H1 (cell line): ENCODE measurements around the gene MECR. TPM values are rescaled to one million over a fixed set of nuclear protein-coding genes. Genes with fewer than 3 reads are reported as not detected.

ENCODE experiments used
- CTCF ChIA-PET: fragments of 300-600 bp; sonication (Branson Sonifier 250); formaldehyde crosslinking; loops from one replicate; lab custom pipeline; 2021; ENCODE audit not compliant: partially characterized antibody; lab: Charles Lee
- POLR2A ChIA-PET: fragments of 300-600 bp; sonication (Branson Sonifier 250); formaldehyde crosslinking; loops from one replicate; lab custom pipeline; 2021; ENCODE audit warnings: inconsistent platforms; ENCODE audit not compliant: partially characterized antibody; lab: Charles Lee
- DNase-seq, 2 experiments: peaks; one replicate each; pipeline versions ENCODE4 v3.0.0 to v3.0.0-alpha.2; 2010 to 2022; ENCODE audit warnings: low spot score in 2 of 2, low read depth in 1 of 2, mixed read lengths in 1 of 2
- FAIRE-seq: peaks from 2 replicates; lab custom pipeline; 2011; peaks lifted over from hg19 to GRCh38; lab: Jason Lieb, UNC
- H2AFZ ChIP-seq: 2 replicates; pipeline ENCODE4 v1.8.1; 2012; ENCODE audit warnings: low read length, inconsistent platforms
- H2AK5ac ChIP-seq: 2 replicates; pipeline ENCODE4 v1.6.1; 2013; ENCODE audit warnings: low read depth, low read length
- H2BK120ac ChIP-seq: replicated peaks from 2 replicates; pipeline ENCODE3; 2013; ENCODE audit warnings: low read depth, low read length, inconsistent platforms
- H2BK12ac ChIP-seq: 2 replicates; pipeline ENCODE4 v1.6.1; 2013; ENCODE audit warnings: low read depth, low read length
- H2BK15ac ChIP-seq: 2 replicates; pipeline ENCODE4 v1.6.1; 2013; ENCODE audit warnings: low read length
- H2BK20ac ChIP-seq: 2 replicates; pipeline ENCODE4 v1.6.1; 2013; ENCODE audit warnings: low read length
- H2BK5ac ChIP-seq: 2 replicates; pipeline ENCODE4 v1.6.1; 2013; ENCODE audit warnings: low read depth, low read length
- H3K14ac ChIP-seq: 2 replicates; pipeline ENCODE4 v1.6.1; 2013; ENCODE audit warnings: inconsistent platforms; ENCODE audit not compliant: insufficient read length
- H3K18ac ChIP-seq: 2 replicates; pipeline ENCODE4 v1.6.1; 2013; ENCODE audit warnings: low read length; ENCODE audit errors: extremely low read depth
- H3K23ac ChIP-seq: 2 replicates; pipeline ENCODE4 v1.6.1; 2013; ENCODE audit warnings: inconsistent platforms; ENCODE audit not compliant: insufficient read length
- H3K23me2 ChIP-seq: 2 replicates; pipeline ENCODE4 v1.6.1; 2013; ENCODE audit warnings: low read depth, low read length
- H3K27ac ChIP-seq: 2 replicates; pipeline ENCODE4 v1.6.1; 2011; ENCODE audit warnings: low read depth, low read length, inconsistent platforms
- H3K27me3 ChIP-seq, 4 experiments: replicated peaks in 1 of 4; 1 replicate in 1 of 4; 2 replicates in 3 of 4; pipeline versions ENCODE4 v1.6.1 to v1.8.1; 2011 to 2013; ENCODE audit warnings: low read length in 3 of 4, mild to moderate bottlenecking in 3 of 4, inconsistent platforms in 2 of 4, mixed read lengths in 2 of 4, moderate library complexity in 1 of 4; ENCODE audit not compliant: control insufficient read depth in 3 of 4, insufficient read depth in 3 of 4; ENCODE audit errors: extremely low read depth in 1 of 4
- H3K36me3 ChIP-seq, 4 experiments: 2 replicates each; pipeline versions ENCODE4 v1.6.1 to v1.8.1; 2011 to 2013; ENCODE audit warnings: mild to moderate bottlenecking in 4 of 4, low read length in 3 of 4, moderate library complexity in 2 of 4, control low read depth in 1 of 4, inconsistent platforms in 1 of 4; ENCODE audit not compliant: insufficient read depth in 4 of 4, control insufficient read depth in 2 of 4
- H3K4ac ChIP-seq: replicated peaks from 2 replicates; pipeline ENCODE3; 2013; ENCODE audit warnings: low read length, low read depth, mixed read lengths, inconsistent platforms; ENCODE audit not compliant: insufficient read length
- H3K4me1 ChIP-seq, 4 experiments: replicated peaks in 1 of 4; 1 replicate in 1 of 4; 2 replicates in 3 of 4; pipeline versions ENCODE4 v1.6.1 to v1.8.1; 2011 to 2013; ENCODE audit warnings: low read length in 3 of 4, inconsistent platforms in 2 of 4, mixed read lengths in 1 of 4; ENCODE audit not compliant: insufficient read depth in 4 of 4, control insufficient read depth in 3 of 4
- H3K4me2 ChIP-seq, 2 experiments: 2 replicates each; pipeline versions ENCODE4 v1.6.1 to v1.8.1; 2011 to 2013; ENCODE audit warnings: low read depth in 2 of 2, low read length in 2 of 2, control low read depth in 1 of 2, inconsistent platforms in 1 of 2, mild to moderate bottlenecking in 1 of 2; ENCODE audit not compliant: insufficient read depth in 1 of 2
- H3K4me3 ChIP-seq, 4 experiments: fragments of 200-600, 300-600 bp in 1 of 4; sonication (generic), shearing (Covaris generic), sonication (Bioruptor Twin) in 1 of 4; 2 replicates each; pipeline versions ENCODE4 v1.5.1 to v1.8.1; 2011 to 2016; ENCODE audit warnings: low read length in 4 of 4, low read depth in 3 of 4, control low read depth in 2 of 4, inconsistent platforms in 2 of 4, mild to moderate bottlenecking in 2 of 4, mixed read lengths in 1 of 4, moderate library complexity in 1 of 4; ENCODE audit not compliant: insufficient read depth in 2 of 4; ENCODE audit errors: extremely low read depth in 1 of 4
- H3K56ac ChIP-seq: replicated peaks from 2 replicates; pipeline ENCODE3; 2013; ENCODE audit warnings: low read depth, mild to moderate bottlenecking, mixed read lengths, low read length, inconsistent platforms; ENCODE audit not compliant: insufficient read length
- H3K79me1 ChIP-seq: 2 replicates; pipeline ENCODE4 v1.6.1; 2013; ENCODE audit warnings: low read depth, low read length, control low read depth
- H3K79me2 ChIP-seq, 2 experiments: 2 replicates each; pipeline versions ENCODE4 v1.6.1 to v1.8.1; 2012 to 2013; ENCODE audit warnings: low read length in 2 of 2, mild to moderate bottlenecking in 2 of 2, inconsistent platforms in 1 of 2; ENCODE audit not compliant: insufficient read depth in 2 of 2, control insufficient read depth in 1 of 2
- H3K9ac ChIP-seq, 4 experiments: replicated peaks in 1 of 4; 1 replicate in 1 of 4; 2 replicates in 3 of 4; pipeline versions ENCODE4 v1.6.1 to v1.8.1; 2011 to 2013; ENCODE audit warnings: low read depth in 3 of 4, low read length in 3 of 4, control low read depth in 2 of 4, mild to moderate bottlenecking in 2 of 4, moderate library complexity in 2 of 4, inconsistent platforms in 1 of 4; ENCODE audit errors: extremely low read depth in 1 of 4
- H3K9me3 ChIP-seq, 2 experiments: 2 replicates each; pipeline versions ENCODE4 v1.6.1 to v1.8.1; 2012 to 2013; ENCODE audit warnings: mild to moderate bottlenecking in 2 of 2, moderate library complexity in 2 of 2, control low read depth in 1 of 2, inconsistent platforms in 1 of 2, low read depth in 1 of 2, low read length in 1 of 2, mixed read lengths in 1 of 2; ENCODE audit not compliant: insufficient read depth in 2 of 2
- H4K20me1 ChIP-seq, 2 experiments: replicated peaks in 1 of 2; 2 replicates each; pipeline versions ENCODE3 to v1.8.1; 2011 to 2013; ENCODE audit warnings: inconsistent platforms in 2 of 2, low read length in 2 of 2, mild to moderate bottlenecking in 1 of 2; ENCODE audit not compliant: insufficient read depth in 2 of 2, control insufficient read depth in 1 of 2
- H4K5ac ChIP-seq: 2 replicates; pipeline ENCODE4 v1.6.1; 2013; ENCODE audit warnings: low read length, low read depth, mixed read lengths, inconsistent platforms; ENCODE audit not compliant: insufficient read length
- H4K8ac ChIP-seq: 2 replicates; pipeline ENCODE4 v1.8.0; 2013; ENCODE audit warnings: mild to moderate bottlenecking, moderate library complexity, low read length, inconsistent platforms; ENCODE audit not compliant: insufficient read depth; ENCODE audit errors: extremely low read depth
- H4K91ac ChIP-seq: replicated peaks from 2 replicates; pipeline ENCODE3; 2013; ENCODE audit warnings: low read length, mixed read lengths, inconsistent platforms; ENCODE audit not compliant: insufficient read length
- CBX5 ChIP-seq: fragments of 300-800, 300-1000 bp; sonication (generic); IDR thresholded peaks from 2 replicates; pipeline ENCODE4 v1.7.1; 2016; ENCODE audit warnings: antibody characterized with exemption, low read length, low read depth
- CHD2 ChIP-seq: IDR thresholded peaks from 2 replicates; pipeline ENCODE4 v1.6.1; 2012; ENCODE audit warnings: low read length, improper control_type of control experiment
- CTBP2 ChIP-seq: IDR thresholded peaks from 2 replicates; pipeline ENCODE4 v1.7.0; 2011; ENCODE audit warnings: borderline replicate concordance, mild to moderate bottlenecking, moderate library complexity, mixed read lengths, low read length; ENCODE audit not compliant: insufficient read depth, insufficient read length
- FOSL1 ChIP-seq: IDR thresholded peaks from 2 replicates; pipeline ENCODE4 v1.6.1; 2011; ENCODE audit warnings: mild to moderate bottlenecking, low read depth, low read length, moderate library complexity; ENCODE audit not compliant: insufficient read depth
- JUND ChIP-seq: IDR thresholded peaks from 2 replicates; pipeline ENCODE4 v1.6.1; 2011; ENCODE audit warnings: mild to moderate bottlenecking, improper control_type of control experiment, low read length
- NRF1 ChIP-seq: IDR thresholded peaks from 2 replicates; pipeline ENCODE4 v1.6.1; 2011; ENCODE audit warnings: mild to moderate bottlenecking, low read depth, low read length, improper control_type of control experiment
- PHF8 ChIP-seq: fragments of 200-600 bp; sonication (generic); conservative IDR thresholded peaks from 2 replicates; pipeline ENCODE4 v1.7.1; 2012; ENCODE audit warnings: low read depth, mild to moderate bottlenecking, inconsistent platforms, low read length, moderate library complexity
- POLR2AphosphoS5 ChIP-seq: IDR thresholded peaks from 2 replicates; pipeline ENCODE4 v1.6.1; 2011; ENCODE audit warnings: low read depth, low read length
- TAF1 ChIP-seq: IDR thresholded peaks from 2 replicates; pipeline ENCODE4 v1.6.1; 2011; ENCODE audit warnings: mild to moderate bottlenecking, low read depth, low read length
- ZNF274 ChIP-seq: IDR thresholded peaks from 2 replicates; pipeline ENCODE4 v1.7.0; 2012; ENCODE audit warnings: low read length, borderline replicate concordance; ENCODE audit errors: extremely low read depth
- WGBS, 2 experiments: shearing (Covaris generic) in 1 of 2; methylation state at CpG; one replicate each; pipeline versions ENCODE4 v1.1.6 to v1.1.7; 2013 to 2015; ENCODE audit warnings: low lambda C conversion rate in 2 of 2, mixed read lengths in 2 of 2, inconsistent platforms in 1 of 2, low coverage in 1 of 2, missing lambda C conversion rate in 1 of 2; ENCODE audit not compliant: insufficient replicate concordance in 2 of 2, insufficient coverage in 1 of 2, insufficient read length in 1 of 2; ENCODE audit errors: extremely low coverage in 1 of 2, missing lambda C conversion rate in 1 of 2; 5-methylcytosine and 5-hydroxymethylcytosine counted together
- polyA plus RNA-seq, 7 experiments: library from polyadenylated mRNA; depleted of rRNA in 3 of 7; stranded (reverse) in 5 of 7; unstranded in 2 of 7; fragments of >200 nt in 5 of 7; fragments of 200-250 nt in 2 of 7; gene quantifications; 1 replicate in 5 of 7; 2 replicates in 1 of 7; 4 replicates in 1 of 7; pipeline versions ENCODE4 v1.2.1 to v1.2.3, GENCODE V29; 2011 to 2013; ENCODE audit warnings: missing spikeins in 2 of 7, mixed read lengths in 2 of 7
- total RNA-seq: library from RNA; stranded (reverse); fragmentation: NEBNext Ultra II Directional; extraction: Animal tissue kit (Norgen Biotek cat#: 25700); gene quantifications from 2 replicates; pipeline ENCODE4 v1.2.1, GENCODE V29; 2021

MECR gene
- total and polyA plus RNA-seq, 2 of the 8 experiments (the other 6 are each of a cell fraction or from before 2014, with no cell fraction given), result 24.2 to 24.4 TPM

DNA sequence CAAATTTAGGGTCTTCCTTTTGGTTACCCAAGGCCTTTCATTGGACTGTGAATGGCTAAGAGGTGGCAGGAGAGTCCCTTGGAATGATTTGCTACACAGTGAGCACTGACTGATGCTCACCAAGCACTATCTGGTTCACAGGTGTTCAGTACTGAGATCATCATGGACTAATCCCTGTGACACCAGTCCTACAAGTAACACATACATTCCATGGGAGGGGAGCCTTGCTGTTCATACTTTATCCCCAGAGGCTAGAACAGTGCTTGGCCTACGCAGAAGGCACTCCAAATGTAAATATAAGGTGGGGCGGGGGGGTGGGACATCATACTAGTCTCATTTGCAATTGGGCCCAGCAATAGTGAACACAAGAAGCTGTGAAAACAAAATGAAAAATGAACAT is 86.6 kb downstream of the MECR start:
- H2AK5ac ChIP-seq, result no peak overlapping the region
- H3K9ac ChIP-seq, result no peak overlapping the region
- H3K4me3 ChIP-seq, result no peak overlapping the region
- ChIA-PET POLR2A (interaction anchor here (1.6 to 3.8 kb wide), 3 partner anchors 10 to 37 kb away, joined by 5 to 19 read pairs (median 7); partner anchors contain the start of gene TMEM200B), CTCF (interaction anchor here (1.2 kb wide), 1 partner anchor 26 kb away, joined by 3 read pairs; no protein-coding TSS in a partner anchor)
- H2BK15ac ChIP-seq, result no peak overlapping the region
- H4K5ac ChIP-seq, result no peak overlapping the region
- no peak overlapping the region for H3K27ac ChIP-seq
- no peak overlapping the region for H2BK20ac ChIP-seq
- no peaks in the 10 kb centered on the region for H3K79me2 ChIP-seq
- no peak for DNase-seq
- no peak overlapping the region for H3K4ac ChIP-seq
- H4K91ac ChIP-seq, result no peak overlapping the region
- H2BK120ac ChIP-seq, result no peak overlapping the region
- H3K79me1 ChIP-seq, result 0 out of 2 replicates have a peak, but pooled peaks cover 2% of the 10 kb centered on the region
- TF ChIP-seq TAF1 (no peak), NRF1 (no peak), ZNF274 (no peak), JUND (no peak), PHF8 (no peak), CHD2 (no peak), POLR2AphosphoS5 (no peak; the same call in 1 of the 2 replicates), FOSL1 (no peak), CTBP2 (no peak), CBX5 (no peak)
- no peaks in the 10 kb centered on the region for H3K27me3 ChIP-seq
- H2BK12ac ChIP-seq, result no peak overlapping the region
- peaks cover 0 to 2% of the 10 kb centered on the region in 2 experiments; a peak in 1 of 4 replicates for H3K9me3 ChIP-seq
- H2BK5ac ChIP-seq, result no peak overlapping the region
- no peak overlapping the region for H3K4me2 ChIP-seq
- WGBS, 2 experiments, result 97% methylated on average over 2 of the region's 2 CpGs; no CpG with 5 or more reads in 1 of the 2 experiments
- no peak for FAIRE-seq
- H3K18ac ChIP-seq, result no peak overlapping the region
- H2AFZ ChIP-seq, result no peak overlapping the region
- peaks cover 0 to 2% of the 10 kb centered on the region in 2 experiments for H4K20me1 ChIP-seq
- H3K36me3 ChIP-seq, result peaks cover 14 to 40% (median 30%) of the 10 kb centered on the region in 4 experiments
- no peak overlapping the region for H3K14ac ChIP-seq
- H3K23ac ChIP-seq, result no peak overlapping the region
- no peak overlapping the region for H4K8ac ChIP-seq
- H3K56ac ChIP-seq, result no peak overlapping the region
- H3K4me1 ChIP-seq, result no peaks in the 10 kb centered on the region
- no peaks in the 10 kb centered on the region for H3K23me2 ChIP-seq
